ENCODE measurements around the gene COL19A1.

The COL19A1 gene

GRCh38 chr6:70175770-70176169 is 309.4 kb downstream of the COL19A1 start:
- no peak overlapping the region for H3K27ac ChIP-seq
- TF ChIP-seq ZFX (IDR thresholded peaks at IDR 0.05; ENCODE audit: borderline replicate concordance), result no peak
- no peak for TF ChIP-seq CTCF (IDR thresholded peaks at IDR 0.05)

GRCh38 chr6:70176842-70177550 is 310.6 kb downstream of the COL19A1 start:
- H3K27ac ChIP-seq, result no peak overlapping the region
- TF ChIP-seq CTCF (IDR thresholded peaks at IDR 0.05) (no peak), ZFX (IDR thresholded peaks at IDR 0.05; ENCODE audit: borderline replicate concordance) (no peak)

GRCh38 chr6:70180183-70180900 is 314.0 kb downstream of the COL19A1 start:
- H3K27ac ChIP-seq, result no peak overlapping the region

GRCh38 chr6:70180901-70181599 is 314.7 kb downstream of the COL19A1 start:
- no peak overlapping the region for H3K27ac ChIP-seq

More at GRCh38 chr6:70180183-70180900, 314.0 kb downstream of the COL19A1 start:
- no peak for TF ChIP-seq CTCF (IDR thresholded peaks at IDR 0.05)
- no peak for TF ChIP-seq ZFX (IDR thresholded peaks at IDR 0.05; ENCODE audit: borderline replicate concordance)

GRCh38 chr6:70183538-70183937 is 317.2 kb downstream of the COL19A1 start:
- no peak overlapping the region for H3K27ac ChIP-seq
- no peak for TF ChIP-seq ZFX (IDR thresholded peaks at IDR 0.05; ENCODE audit: borderline replicate concordance)
- no peak for TF ChIP-seq CTCF (IDR thresholded peaks at IDR 0.05)

More at GRCh38 chr6:70180901-70181599, 314.7 kb downstream of the COL19A1 start:
- TF ChIP-seq ZFX (IDR thresholded peaks at IDR 0.05; ENCODE audit: borderline replicate concordance) (no peak), CTCF (IDR thresholded peaks at IDR 0.05) (no peak)

GRCh38 chr6:70184723-70185122 is 318.4 kb downstream of the COL19A1 start:
- TF ChIP-seq ZFX (IDR thresholded peaks at IDR 0.05; ENCODE audit: borderline replicate concordance) (no peak), CTCF (IDR thresholded peaks at IDR 0.05) (no peak)
- H3K27ac ChIP-seq, result no peak overlapping the region
